Thoracic aorta (tissue), 2 donors: Measurements from ENCODE around the gene AMPD3. TPM values are rescaled to one million over a fixed set of nuclear protein-coding genes. Genes with fewer than 3 reads are reported as not detected.

ENCODE experiments used
- ATAC-seq: fragments of 150-250 bp; one replicate; pipeline ENCODE4 v1.8.0; 2017; ENCODE audit warnings: low read depth; ENCODE audit not compliant: insufficient number of reproducible peaks, low FRiP score
- DNase-seq: peaks from one replicate; pipeline ENCODE4 v3.0.0-alpha.2; 2020; ENCODE audit warnings: low spot score
- H3K27ac ChIP-seq, 2 donors: fragments of 200-600 bp; sonication (generic); 1 replicate in 1 of 2; 2 replicates in 1 of 2; pipeline ENCODE4 v1.5.1; 2016; ENCODE audit warnings: mild to moderate bottlenecking in 2 of 2, moderate library complexity in 2 of 2
- H3K27me3 ChIP-seq: fragments of 200-600 bp; sonication (generic); replicated peaks from 2 replicates; pipeline ENCODE4 v1.6.0; 2016; ENCODE audit warnings: mild to moderate bottlenecking; ENCODE audit not compliant: insufficient read depth
- H3K36me3 ChIP-seq: fragments of 200-600 bp; sonication (generic); one replicate; pipeline ENCODE4 v1.5.1; 2016
- H3K4me1 ChIP-seq, 2 donors: fragments of 200-600 bp; sonication (generic); 1 replicate in 1 of 2; 2 replicates in 1 of 2; pipeline versions ENCODE4 v1.5.1 to v1.6.0; 2016; ENCODE audit warnings: low read depth in 2 of 2, mild to moderate bottlenecking in 1 of 2; ENCODE audit not compliant: control insufficient read depth in 1 of 2
- H3K4me3 ChIP-seq: fragments of 200-600 bp; sonication (generic); 2 replicates; pipeline ENCODE4 v1.5.1; 2016; ENCODE audit warnings: mild to moderate bottlenecking
- H3K9me3 ChIP-seq: fragments of 200-600 bp; sonication (generic); 2 replicates; pipeline ENCODE4 v1.5.1; 2016
- total RNA-seq, 2 donors: library from RNA; depleted of rRNA; stranded (reverse); fragments of >200 nt; gene quantifications; one replicate each; pipeline versions ENCODE4 v1.1.0 to v1.2.3, GENCODE V29; 2016
- TF ChIP-seq, protein P1 (sequence below): fragments of 200-600 bp; sonication (generic); IDR thresholded peaks from one replicate; pipeline ENCODE4 v1.5.1; 2019; ENCODE audit warnings: antibody characterized with exemption

Gene AMPD3
- total RNA-seq, 2 donors from 2014 or later = 7.0 to 17.6 TPM

DNA sequence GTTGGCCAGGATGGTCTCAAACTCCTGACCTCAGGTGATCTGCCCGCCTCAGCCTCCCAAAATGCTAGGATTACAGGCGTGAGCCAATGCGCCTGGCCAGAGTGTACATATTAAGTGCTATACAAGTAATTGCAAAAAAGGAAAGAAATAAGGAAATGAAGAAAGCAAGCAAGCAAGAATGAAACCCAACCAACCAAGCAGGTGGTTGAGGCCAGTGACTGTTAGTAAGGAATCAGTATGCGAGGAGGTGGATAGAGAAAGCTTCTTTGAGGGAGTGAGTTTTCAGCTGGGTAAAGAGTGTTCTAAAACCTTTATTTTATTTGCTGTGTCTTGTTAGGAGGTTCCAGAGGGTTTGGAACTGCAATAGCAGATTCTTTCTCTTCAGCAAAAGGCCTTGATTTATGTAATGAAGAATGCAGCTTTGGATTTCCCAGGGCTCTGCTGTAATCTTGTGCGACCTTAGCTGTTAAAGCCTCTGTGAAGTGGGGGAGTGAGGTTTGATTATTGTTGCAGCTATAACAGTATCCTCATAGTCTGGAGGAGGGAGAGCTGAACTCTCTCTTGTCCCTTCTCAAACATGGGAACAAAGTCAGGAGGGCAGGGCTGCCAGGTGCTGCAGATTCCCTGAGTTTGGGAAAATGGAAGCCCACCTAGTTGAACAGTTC is 5.7 kb downstream of the AMPD3 start:
- Histone ChIP-seq H3K36me3 (no peaks in the 10 kb centered on the region), H3K27me3 (no peaks in the 10 kb centered on the region), H3K4me3 (no peak overlapping the region), H3K27ac (no peak overlapping the region), H3K9me3 (no peaks in the 10 kb centered on the region), H3K4me1 (peaks cover 0 to 15% of the 10 kb centered on the region in 2 donors)
- ATAC-seq (no peak), DNase-seq (no peak)
- TF ChIP-seq, protein P1, sequence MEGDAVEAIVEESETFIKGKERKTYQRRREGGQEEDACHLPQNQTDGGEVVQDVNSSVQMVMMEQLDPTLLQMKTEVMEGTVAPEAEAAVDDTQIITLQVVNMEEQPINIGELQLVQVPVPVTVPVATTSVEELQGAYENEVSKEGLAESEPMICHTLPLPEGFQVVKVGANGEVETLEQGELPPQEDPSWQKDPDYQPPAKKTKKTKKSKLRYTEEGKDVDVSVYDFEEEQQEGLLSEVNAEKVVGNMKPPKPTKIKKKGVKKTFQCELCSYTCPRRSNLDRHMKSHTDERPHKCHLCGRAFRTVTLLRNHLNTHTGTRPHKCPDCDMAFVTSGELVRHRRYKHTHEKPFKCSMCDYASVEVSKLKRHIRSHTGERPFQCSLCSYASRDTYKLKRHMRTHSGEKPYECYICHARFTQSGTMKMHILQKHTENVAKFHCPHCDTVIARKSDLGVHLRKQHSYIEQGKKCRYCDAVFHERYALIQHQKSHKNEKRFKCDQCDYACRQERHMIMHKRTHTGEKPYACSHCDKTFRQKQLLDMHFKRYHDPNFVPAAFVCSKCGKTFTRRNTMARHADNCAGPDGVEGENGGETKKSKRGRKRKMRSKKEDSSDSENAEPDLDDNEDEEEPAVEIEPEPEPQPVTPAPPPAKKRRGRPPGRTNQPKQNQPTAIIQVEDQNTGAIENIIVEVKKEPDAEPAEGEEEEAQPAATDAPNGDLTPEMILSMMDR = no peak

DNA sequence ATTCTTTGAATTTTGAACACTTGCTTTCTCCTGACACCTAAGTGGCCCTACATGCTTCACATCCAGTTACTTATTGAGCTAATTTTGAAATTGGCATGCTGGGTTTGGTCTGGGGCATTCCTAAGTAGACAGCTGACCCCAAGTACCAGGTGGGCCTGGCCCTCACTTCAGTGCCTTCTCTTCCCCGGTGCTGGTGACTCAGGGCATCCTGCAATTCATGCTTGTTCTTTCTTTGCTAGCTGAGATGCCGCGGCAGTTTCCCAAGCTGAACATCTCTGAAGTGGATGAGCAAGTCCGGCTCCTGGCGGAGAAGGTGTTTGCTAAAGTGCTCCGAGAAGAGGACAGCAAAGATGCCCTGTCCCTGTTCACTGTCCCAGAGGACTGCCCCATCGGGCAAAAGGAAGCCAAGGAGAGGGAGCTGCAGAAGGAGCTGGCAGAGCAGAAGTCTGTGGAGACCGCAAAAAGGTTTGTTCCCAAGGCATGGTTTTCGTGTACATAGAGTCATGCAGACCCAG is 6.3 kb downstream of the AMPD3 start:
- DNase-seq (no peak), ATAC-seq (no peak)
- TF ChIP-seq, protein P1 = no peak
- peaks cover 0 to 9% of the 10 kb centered on the region in 2 donors for H3K4me1 ChIP-seq
- no peaks in the 10 kb centered on the region for H3K9me3 ChIP-seq
- H3K27ac ChIP-seq = no peak overlapping the region
- no peak overlapping the region for H3K4me3 ChIP-seq
- H3K27me3 ChIP-seq = no peaks in the 10 kb centered on the region
- H3K36me3 ChIP-seq = no peaks in the 10 kb centered on the region

DNA sequence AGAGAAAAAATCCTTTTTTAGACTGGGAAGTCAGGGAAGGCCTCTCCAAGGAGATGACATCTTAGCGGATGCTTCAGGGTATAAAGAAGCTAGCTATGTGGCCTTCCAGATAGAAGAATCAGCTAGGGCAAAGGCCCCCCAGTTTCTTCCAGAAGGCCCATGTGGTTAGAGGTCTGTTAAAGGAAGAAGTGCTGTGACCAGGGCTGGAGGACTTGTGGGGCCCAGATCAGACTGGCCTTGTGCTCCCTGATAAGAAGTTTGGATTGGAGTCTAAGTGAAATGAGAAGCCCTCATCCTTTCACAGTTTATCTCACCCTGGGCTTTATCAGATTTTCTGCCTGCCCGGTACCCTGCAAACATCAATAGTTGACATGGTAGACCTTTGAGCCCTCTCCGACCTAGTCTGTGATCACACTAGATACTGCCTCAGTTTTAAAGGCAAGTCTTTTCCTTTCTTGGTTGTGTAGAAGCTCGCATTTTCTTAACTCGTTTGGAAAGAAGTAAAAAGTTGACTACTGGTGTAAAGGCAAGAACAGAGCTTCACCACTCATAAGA is 7.8 kb downstream of the AMPD3 start:
- Histone ChIP-seq H3K4me1 (no peaks in the 10 kb centered on the region), H3K27ac (no peak overlapping the region), H3K36me3 (no peaks in the 10 kb centered on the region), H3K4me3 (no peak overlapping the region), H3K9me3 (no peaks in the 10 kb centered on the region), H3K27me3 (no peaks in the 10 kb centered on the region)
- no peak for DNase-seq
- ATAC-seq = no peak
- TF ChIP-seq, protein P1 = no peak

DNA sequence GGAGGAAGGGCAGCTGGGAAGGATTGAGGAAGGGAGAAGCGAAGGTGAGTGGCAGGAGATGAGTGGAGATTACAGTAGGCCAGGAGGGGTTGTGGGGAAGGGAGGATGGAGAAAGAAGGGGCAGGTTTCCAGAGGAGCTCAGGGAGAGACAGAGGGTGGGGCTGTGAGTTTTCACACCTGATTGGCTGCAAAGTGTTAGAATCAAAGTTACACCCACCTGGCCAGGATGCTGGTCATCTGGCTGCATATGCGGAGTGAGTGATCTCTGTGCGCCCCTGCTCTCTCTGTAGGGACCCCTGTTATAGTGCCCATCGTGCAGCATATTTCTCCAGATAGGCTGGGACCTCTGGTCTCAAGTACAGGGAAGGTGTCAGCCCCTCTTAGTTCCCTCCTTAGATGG is 18.3 kb downstream of the AMPD3 start:
- no peaks in the 10 kb centered on the region for H3K36me3 ChIP-seq
- H3K9me3 ChIP-seq = no peaks in the 10 kb centered on the region
- H3K4me1 ChIP-seq = peaks cover 0 to under 1% of the 10 kb centered on the region in 2 donors
- DNase-seq (no peak), ATAC-seq (no peak)
- H3K27ac ChIP-seq = no peak overlapping the region
- H3K27me3 ChIP-seq = no peaks in the 10 kb centered on the region
- H3K4me3 ChIP-seq = no peak overlapping the region
- TF ChIP-seq, protein P1 = no peak

DNA sequence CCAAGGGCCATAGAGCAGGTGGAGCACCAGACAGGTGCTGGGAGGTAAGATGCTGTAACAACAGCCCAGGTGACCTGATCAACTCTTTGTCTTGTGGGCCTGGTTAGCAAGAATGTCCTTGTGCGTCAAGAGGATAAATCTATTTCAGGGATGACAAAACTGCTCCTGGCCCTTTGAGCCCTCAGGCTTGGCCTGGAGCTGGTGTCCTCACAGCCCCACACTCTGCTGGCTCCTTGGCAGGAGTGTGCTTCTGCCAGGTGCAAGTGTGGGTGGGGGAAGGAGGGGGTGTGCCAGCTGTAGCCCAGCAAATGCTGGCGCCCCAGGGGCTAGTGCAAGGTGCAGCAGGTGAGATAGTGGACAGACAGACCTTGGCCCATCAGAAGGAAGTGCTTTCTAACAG is 19.5 kb downstream of the AMPD3 start:
- TF ChIP-seq, protein P1 = no peak
- H3K27me3 ChIP-seq = no peaks in the 10 kb centered on the region
- ATAC-seq = no peak
- H3K4me3 ChIP-seq = no peak overlapping the region
- no peak for DNase-seq
- H3K36me3 ChIP-seq = no peaks in the 10 kb centered on the region
- peaks cover 0 to 12% of the 10 kb centered on the region in 2 donors for H3K4me1 ChIP-seq
- no peaks in the 10 kb centered on the region for H3K9me3 ChIP-seq
- no peak overlapping the region for H3K27ac ChIP-seq
